Measurements from ENCODE around the gene QRFP.

DNA sequence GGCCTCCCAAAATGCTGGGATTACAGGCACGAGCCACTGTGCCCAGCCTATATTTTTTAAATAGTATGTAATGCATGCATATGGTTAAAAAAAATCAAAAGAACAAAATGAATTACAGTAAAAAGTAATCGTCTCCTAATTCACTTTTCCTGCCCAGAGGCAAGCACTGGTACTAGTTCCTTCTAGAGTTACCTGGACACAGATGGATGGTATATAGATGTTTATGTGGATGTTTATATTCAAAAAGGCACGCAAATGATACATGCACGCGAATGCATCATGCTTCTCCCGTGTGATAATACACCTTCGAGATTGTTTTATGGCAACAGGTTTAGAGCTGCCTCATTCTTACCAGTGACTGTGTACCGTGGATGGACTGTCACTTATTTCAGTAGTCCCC lies 40.1 kb downstream of the QRFP start:
- TF ChIP-seq, protein P1, sequence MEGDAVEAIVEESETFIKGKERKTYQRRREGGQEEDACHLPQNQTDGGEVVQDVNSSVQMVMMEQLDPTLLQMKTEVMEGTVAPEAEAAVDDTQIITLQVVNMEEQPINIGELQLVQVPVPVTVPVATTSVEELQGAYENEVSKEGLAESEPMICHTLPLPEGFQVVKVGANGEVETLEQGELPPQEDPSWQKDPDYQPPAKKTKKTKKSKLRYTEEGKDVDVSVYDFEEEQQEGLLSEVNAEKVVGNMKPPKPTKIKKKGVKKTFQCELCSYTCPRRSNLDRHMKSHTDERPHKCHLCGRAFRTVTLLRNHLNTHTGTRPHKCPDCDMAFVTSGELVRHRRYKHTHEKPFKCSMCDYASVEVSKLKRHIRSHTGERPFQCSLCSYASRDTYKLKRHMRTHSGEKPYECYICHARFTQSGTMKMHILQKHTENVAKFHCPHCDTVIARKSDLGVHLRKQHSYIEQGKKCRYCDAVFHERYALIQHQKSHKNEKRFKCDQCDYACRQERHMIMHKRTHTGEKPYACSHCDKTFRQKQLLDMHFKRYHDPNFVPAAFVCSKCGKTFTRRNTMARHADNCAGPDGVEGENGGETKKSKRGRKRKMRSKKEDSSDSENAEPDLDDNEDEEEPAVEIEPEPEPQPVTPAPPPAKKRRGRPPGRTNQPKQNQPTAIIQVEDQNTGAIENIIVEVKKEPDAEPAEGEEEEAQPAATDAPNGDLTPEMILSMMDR (IDR thresholded peaks at IDR 0.05; ENCODE audit: poor library complexity, severe bottlenecking) = no peak
- TF ChIP-seq EP300 (conservative IDR thresholded peaks at IDR 0.05; ENCODE audit: poor library complexity, severe bottlenecking) = no peak
- no peak for TF ChIP-seq RAD21 (conservative IDR thresholded peaks at IDR 0.05)

Data from neural cell (in vitro differentiated cells).